Measurements from ENCODE around the gene CETP.
"Not testable (repeated sequence)": the region's sequence is repeated elsewhere in the genome, so short reads cannot be mapped to it uniquely, and the experiment has no call there.

CETP gene

GRCh38 chr16:56970934-56971767, 9.4 kb downstream of the CETP start:
- Histone ChIP-seq H3K27ac (ENCODE audit: low read depth, low read length) (no peak overlapping the region), H3K36me3 (ENCODE audit: control insufficient read depth in 1 of 2, insufficient read depth in 2 of 2, low read length in 2 of 2) (no peaks in the 10 kb centered on the region), H3K4me1 (ENCODE audit: control insufficient read depth in 1 of 2, insufficient read depth in 2 of 2, low read length in 2 of 2) (peaks cover 0 to 8% of the 10 kb centered on the region in 2 donors), H3K9me3 (ENCODE audit: control insufficient read depth in 1 of 2, low read length in 2 of 2) (no peaks in the 10 kb centered on the region), H3K9ac (ENCODE audit: low read depth in 1 of 2, low read length in 2 of 2) (no peak overlapping the region), H3K27me3 (ENCODE audit: control insufficient read depth in 1 of 2, insufficient read depth in 2 of 2, low read length in 2 of 2) (no peaks in the 10 kb centered on the region), H3K4me3 (ENCODE audit: low read depth in 1 of 2, low read length in 2 of 2) (no peak overlapping the region)

GRCh38 chr16:56971768-56972043, 10.0 kb downstream of the CETP start:
- Histone ChIP-seq H3K27ac (ENCODE audit: low read depth, low read length) (no peak overlapping the region), H3K4me1 (ENCODE audit: control insufficient read depth in 1 of 2, insufficient read depth in 2 of 2, low read length in 2 of 2) (peaks cover 0 to 6% of the 10 kb centered on the region in 2 donors)

DNA sequence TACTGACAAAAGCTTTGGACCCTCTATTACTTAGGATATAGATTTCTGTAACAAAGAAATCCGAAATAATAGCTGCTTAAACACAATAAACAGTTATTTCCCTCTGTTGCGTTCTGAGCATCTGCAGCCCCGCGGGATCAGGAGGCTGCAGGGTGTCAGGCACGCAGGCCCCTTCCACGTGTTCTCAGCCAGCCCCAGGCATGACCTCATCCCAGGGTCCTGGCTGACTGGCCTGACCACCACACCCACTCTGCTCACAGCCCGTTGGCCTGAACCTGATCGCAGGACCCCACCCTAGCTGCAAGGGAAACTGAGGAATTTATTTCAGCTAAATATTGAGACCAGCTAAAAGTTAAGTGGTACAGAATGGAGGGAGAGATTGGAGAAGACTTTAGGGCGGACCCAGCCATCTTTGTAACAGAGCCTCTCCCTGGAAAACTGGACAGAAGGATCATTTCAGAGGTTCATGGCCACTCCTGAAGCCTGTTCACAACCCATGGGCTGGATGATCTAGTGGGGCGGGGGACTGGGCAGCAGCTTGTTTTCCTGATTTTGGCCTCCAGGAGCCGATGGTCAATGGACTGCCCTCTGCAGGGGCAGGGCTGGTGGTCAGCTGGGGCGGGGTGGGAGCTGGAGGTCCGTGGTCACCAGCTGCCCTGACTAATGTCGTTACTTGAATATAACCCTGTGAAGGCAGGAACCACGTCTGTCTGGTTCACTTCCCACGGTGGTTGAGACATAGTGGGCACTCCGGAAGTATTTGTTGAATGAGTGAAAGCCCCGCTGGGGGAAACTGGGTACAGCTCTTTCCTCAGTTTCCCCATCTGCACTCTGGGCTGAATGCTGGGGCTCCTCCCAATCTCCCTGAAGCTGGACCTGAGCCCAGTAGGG, 10.9 kb downstream of the CETP start:
- Histone ChIP-seq H3K4me1 (ENCODE audit: control insufficient read depth in 1 of 2, insufficient read depth in 2 of 2, low read length in 2 of 2) (peaks cover 0 to 6% of the 10 kb centered on the region in 2 donors), H3K27me3 (ENCODE audit: control insufficient read depth in 1 of 2, insufficient read depth in 2 of 2, low read length in 2 of 2) (no peaks in the 10 kb centered on the region), H3K9me3 (ENCODE audit: control insufficient read depth in 1 of 2, low read length in 2 of 2) (no peaks in the 10 kb centered on the region), H3K27ac (ENCODE audit: low read depth, low read length) (no peak overlapping the region), H3K36me3 (ENCODE audit: control insufficient read depth in 1 of 2, insufficient read depth in 2 of 2, low read length in 2 of 2) (no peaks in the 10 kb centered on the region), H3K9ac (ENCODE audit: low read depth in 1 of 2, low read length in 2 of 2) (no peak overlapping the region), H3K4me3 (ENCODE audit: low read depth in 1 of 2, low read length in 2 of 2) (no peak overlapping the region)

More at GRCh38 chr16:56971768-56972043, 10.0 kb downstream of the CETP start:
- Histone ChIP-seq H3K27me3 (ENCODE audit: control insufficient read depth in 1 of 2, insufficient read depth in 2 of 2, low read length in 2 of 2) (no peaks in the 10 kb centered on the region), H3K9me3 (ENCODE audit: control insufficient read depth in 1 of 2, low read length in 2 of 2) (no peaks in the 10 kb centered on the region), H3K36me3 (ENCODE audit: control insufficient read depth in 1 of 2, insufficient read depth in 2 of 2, low read length in 2 of 2) (no peaks in the 10 kb centered on the region), H3K4me3 (ENCODE audit: low read depth in 1 of 2, low read length in 2 of 2) (no peak overlapping the region), H3K9ac (ENCODE audit: low read depth in 1 of 2, low read length in 2 of 2) (no peak overlapping the region)

DNA sequence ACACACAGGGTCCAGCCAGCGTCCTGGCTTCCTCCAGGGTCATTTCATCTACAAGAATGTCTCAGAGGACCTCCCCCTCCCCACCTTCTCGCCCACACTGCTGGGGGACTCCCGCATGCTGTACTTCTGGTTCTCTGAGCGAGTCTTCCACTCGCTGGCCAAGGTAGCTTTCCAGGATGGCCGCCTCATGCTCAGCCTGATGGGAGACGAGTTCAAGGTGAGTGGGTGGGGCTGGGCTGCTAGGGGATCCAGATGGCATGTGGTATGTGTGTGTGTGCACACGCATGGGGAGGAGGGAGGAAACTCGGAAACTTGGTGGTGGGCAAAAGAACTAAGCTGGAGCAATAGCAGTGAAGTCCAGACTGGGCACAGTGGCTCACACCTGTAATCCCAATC, 11.5 kb downstream of the CETP start:
- Histone ChIP-seq H3K27ac (ENCODE audit: low read depth, low read length) (no peak overlapping the region), H3K9ac (ENCODE audit: low read depth in 1 of 2, low read length in 2 of 2) (no peak overlapping the region), H3K27me3 (ENCODE audit: control insufficient read depth in 1 of 2, insufficient read depth in 2 of 2, low read length in 2 of 2) (no peaks in the 10 kb centered on the region), H3K36me3 (ENCODE audit: control insufficient read depth in 1 of 2, insufficient read depth in 2 of 2, low read length in 2 of 2) (no peaks in the 10 kb centered on the region), H3K9me3 (ENCODE audit: control insufficient read depth in 1 of 2, low read length in 2 of 2) (no peaks in the 10 kb centered on the region), H3K4me3 (ENCODE audit: low read depth in 1 of 2, low read length in 2 of 2) (no peak overlapping the region), H3K4me1 (ENCODE audit: control insufficient read depth in 1 of 2, insufficient read depth in 2 of 2, low read length in 2 of 2) (peaks cover 0 to 6% of the 10 kb centered on the region in 2 donors)

- H3K9ac ChIP-seq (ENCODE audit: low read depth in 1 of 2, low read length in 2 of 2); H3K9me3 ChIP-seq (ENCODE audit: control insufficient read depth in 1 of 2, low read length in 2 of 2); H3K4me1 ChIP-seq (ENCODE audit: control insufficient read depth in 1 of 2, insufficient read depth in 2 of 2, low read length in 2 of 2); H3K27me3 ChIP-seq (ENCODE audit: control insufficient read depth in 1 of 2, insufficient read depth in 2 of 2, low read length in 2 of 2); H3K4me3 ChIP-seq (ENCODE audit: low read depth in 1 of 2, low read length in 2 of 2); H3K36me3 ChIP-seq (ENCODE audit: control insufficient read depth in 1 of 2, insufficient read depth in 2 of 2, low read length in 2 of 2); H3K27ac ChIP-seq (ENCODE audit: low read depth, low read length): not testable (repeated sequence)
These were observed 12.1 kb downstream of the CETP start for GRCh38 chr16:56973899-56974298.

DNA sequence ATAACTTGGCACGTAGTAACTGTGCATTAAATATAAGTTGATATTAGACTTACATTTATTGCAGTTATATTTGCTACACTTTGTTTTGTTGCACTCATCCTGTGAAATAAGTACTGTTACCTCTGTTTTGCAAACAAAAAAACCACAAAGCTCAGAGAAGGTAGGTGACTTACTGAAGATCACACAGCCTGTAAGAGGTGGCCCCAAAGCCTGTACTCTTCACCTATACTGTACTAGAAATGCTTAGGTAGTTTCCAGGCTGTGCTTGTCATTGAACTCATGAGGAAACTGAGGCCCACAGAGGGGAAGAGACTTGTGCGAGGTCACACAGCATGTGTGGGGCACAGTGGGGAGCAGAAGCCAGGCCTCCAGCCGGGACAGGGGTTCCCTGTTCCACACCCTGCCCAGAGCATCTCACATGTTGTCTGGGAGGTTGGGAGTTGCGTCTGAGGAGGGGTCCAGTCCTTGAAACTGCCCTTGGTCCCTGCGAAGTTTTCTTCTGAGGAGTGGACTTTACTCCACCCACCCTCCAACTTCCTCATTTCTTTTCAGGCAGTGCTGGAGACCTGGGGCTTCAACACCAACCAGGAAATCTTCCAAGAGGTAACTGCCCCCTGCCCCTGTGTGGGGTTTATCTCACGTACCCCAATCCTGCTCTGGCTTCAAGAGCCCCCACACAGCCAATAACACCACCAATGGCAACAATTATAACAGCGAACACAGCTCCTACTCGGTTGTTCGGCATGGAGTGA, 13.0 kb downstream of the CETP start:
- Histone ChIP-seq H3K9ac (ENCODE audit: low read depth in 1 of 2, low read length in 2 of 2) (no peak overlapping the region), H3K27ac (ENCODE audit: low read depth, low read length) (no peak overlapping the region), H3K27me3 (ENCODE audit: control insufficient read depth in 1 of 2, insufficient read depth in 2 of 2, low read length in 2 of 2) (no peaks in the 10 kb centered on the region)

GRCh38 chr16:56975714-56976113, 14.0 kb downstream of the CETP start:
- no peak overlapping the region for H3K9ac ChIP-seq (ENCODE audit: low read depth in 1 of 2, low read length in 2 of 2)
- H3K27me3 ChIP-seq (ENCODE audit: control insufficient read depth in 1 of 2, insufficient read depth in 2 of 2, low read length in 2 of 2) = no peaks in the 10 kb centered on the region
- H3K27ac ChIP-seq (ENCODE audit: low read depth, low read length) = no peak overlapping the region
- H3K9me3 ChIP-seq (ENCODE audit: control insufficient read depth in 1 of 2, low read length in 2 of 2) = no peaks in the 10 kb centered on the region
- H3K36me3 ChIP-seq (ENCODE audit: control insufficient read depth in 1 of 2, insufficient read depth in 2 of 2, low read length in 2 of 2) = no peaks in the 10 kb centered on the region
- H3K4me3 ChIP-seq (ENCODE audit: low read depth in 1 of 2, low read length in 2 of 2) = no peak overlapping the region
- H3K4me1 ChIP-seq (ENCODE audit: control insufficient read depth in 1 of 2, insufficient read depth in 2 of 2, low read length in 2 of 2) = peaks cover 0 to 6% of the 10 kb centered on the region in 2 donors

More for the DNA sequence above, 13.0 kb downstream of the CETP start:
- Histone ChIP-seq H3K36me3 (ENCODE audit: control insufficient read depth in 1 of 2, insufficient read depth in 2 of 2, low read length in 2 of 2) (no peaks in the 10 kb centered on the region), H3K9me3 (ENCODE audit: control insufficient read depth in 1 of 2, low read length in 2 of 2) (no peaks in the 10 kb centered on the region), H3K4me1 (ENCODE audit: control insufficient read depth in 1 of 2, insufficient read depth in 2 of 2, low read length in 2 of 2) (peaks cover 0 to 6% of the 10 kb centered on the region in 2 donors), H3K4me3 (ENCODE audit: low read depth in 1 of 2, low read length in 2 of 2) (no peak overlapping the region)

DNA sequence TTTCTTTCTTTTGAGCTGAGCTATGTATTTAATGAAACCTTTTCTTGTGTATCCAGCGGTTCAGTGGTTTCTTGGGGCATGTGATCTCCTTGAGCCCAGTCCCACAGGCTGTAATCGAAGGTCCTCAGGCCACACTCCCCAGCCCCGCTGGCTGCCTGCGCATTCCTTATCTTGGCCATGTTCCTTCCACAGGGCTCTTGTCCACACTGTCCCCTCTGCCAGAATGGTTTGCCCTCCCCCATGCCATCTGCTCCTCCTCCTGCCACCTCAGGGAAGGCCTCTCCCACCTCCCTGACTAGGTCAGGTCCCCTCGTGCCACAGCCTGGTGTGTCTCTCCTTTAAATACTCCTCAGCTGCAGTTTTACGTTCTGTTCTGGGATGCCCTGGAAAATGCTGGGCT, 15.5 kb downstream of the CETP start:
- peaks cover 0 to 6% of the 10 kb centered on the region in 2 donors for H3K4me1 ChIP-seq (ENCODE audit: control insufficient read depth in 1 of 2, insufficient read depth in 2 of 2, low read length in 2 of 2)
- no peak overlapping the region for H3K4me3 ChIP-seq (ENCODE audit: low read depth in 1 of 2, low read length in 2 of 2)
- H3K27ac ChIP-seq (ENCODE audit: low read depth, low read length) = no peak overlapping the region
- no peaks in the 10 kb centered on the region for H3K9me3 ChIP-seq (ENCODE audit: control insufficient read depth in 1 of 2, low read length in 2 of 2)
- no peaks in the 10 kb centered on the region for H3K36me3 ChIP-seq (ENCODE audit: control insufficient read depth in 1 of 2, insufficient read depth in 2 of 2, low read length in 2 of 2)
- H3K27me3 ChIP-seq (ENCODE audit: control insufficient read depth in 1 of 2, insufficient read depth in 2 of 2, low read length in 2 of 2) = no peaks in the 10 kb centered on the region
- H3K9ac ChIP-seq (ENCODE audit: low read depth in 1 of 2, low read length in 2 of 2) = no peak overlapping the region

GRCh38 chr16:56977823-56978430, 16.2 kb downstream of the CETP start:
- H3K27me3 ChIP-seq (ENCODE audit: control insufficient read depth in 1 of 2, insufficient read depth in 2 of 2, low read length in 2 of 2) = no peaks in the 10 kb centered on the region
- no peak overlapping the region for H3K27ac ChIP-seq (ENCODE audit: low read depth, low read length)
- no peaks in the 10 kb centered on the region for H3K9me3 ChIP-seq (ENCODE audit: control insufficient read depth in 1 of 2, low read length in 2 of 2)
- H3K36me3 ChIP-seq (ENCODE audit: control insufficient read depth in 1 of 2, insufficient read depth in 2 of 2, low read length in 2 of 2) = no peaks in the 10 kb centered on the region
- peaks cover 3 to 10% of the 10 kb centered on the region in 2 donors for H3K4me1 ChIP-seq (ENCODE audit: control insufficient read depth in 1 of 2, insufficient read depth in 2 of 2, low read length in 2 of 2)
- no peak overlapping the region for H3K4me3 ChIP-seq (ENCODE audit: low read depth in 1 of 2, low read length in 2 of 2)
- no peak overlapping the region for H3K9ac ChIP-seq (ENCODE audit: low read depth in 1 of 2, low read length in 2 of 2)

Measured in duodenal mucosa (tissue), 2 donors.